Suprapubic skin (tissue), 4 donors: ENCODE results near the gene COG3. TPM values are rescaled to one million over a fixed set of nuclear protein-coding genes. Genes with fewer than 3 reads are reported as not detected.
A peak's percentile ranks its signal among the peaks of the same experiment; 100 is the strongest.

Experiments
- DNase-seq, 2 donors: peaks; one replicate each; pipeline ENCODE4 v3.0.0-alpha.2; 2019; ENCODE audit warnings: low spot score in 2 of 2
- H3K27ac ChIP-seq: fragments of 200-600 bp; sonication (generic); one replicate; pipeline ENCODE4 v1.5.1; 2019
- H3K27me3 ChIP-seq: fragments of 200-600 bp; sonication (generic); one replicate; pipeline ENCODE4 v1.5.1; 2019
- H3K36me3 ChIP-seq: fragments of 200-600 bp; sonication (generic); one replicate; pipeline ENCODE4 v1.5.1; 2019
- H3K4me1 ChIP-seq: fragments of 200-600 bp; sonication (generic); one replicate; pipeline ENCODE4 v1.5.1; 2019
- H3K4me3 ChIP-seq: fragments of 200-600 bp; sonication (generic); one replicate; pipeline ENCODE4 v1.5.1; 2019; ENCODE audit warnings: mild to moderate bottlenecking
- H3K9me3 ChIP-seq: fragments of 200-600 bp; sonication (generic); one replicate; pipeline ENCODE4 v1.5.1; 2019
- CTCF ChIP-seq, 2 donors: fragments of 200-600 bp in 1 of 2; fragments of 450-650 bp in 1 of 2; sonication (generic) in 1 of 2; IDR thresholded peaks; one replicate each; pipeline ENCODE4 v1.5.1; 2016 to 2019; ENCODE audit warnings: antibody characterized with exemption in 2 of 2, mild to moderate bottlenecking in 1 of 2, moderate library complexity in 1 of 2
- EP300 ChIP-seq: sonication (generic); formaldehyde crosslinking; IDR thresholded peaks from one replicate; pipeline ENCODE4 v1.6.1; 2017; ENCODE audit warnings: antibody characterized with exemption
- POLR2A ChIP-seq, 2 donors: fragments of 450-650 bp; IDR thresholded peaks; one replicate each; pipeline ENCODE4 v1.6.1; 2017; ENCODE audit warnings: antibody characterized with exemption in 2 of 2, mild to moderate bottlenecking in 2 of 2, moderate library complexity in 2 of 2
- POLR2AphosphoS5 ChIP-seq, 3 donors: sonication (generic); formaldehyde crosslinking; IDR thresholded peaks; one replicate each; pipeline ENCODE4 v1.6.1; 2017; ENCODE audit warnings: antibody characterized with exemption in 3 of 3
- WGBS: methylation state at CpG from one replicate; pipeline ENCODE4 v1.1.5; 2018; 5-methylcytosine and 5-hydroxymethylcytosine counted together
- total RNA-seq, 4 donors: library from RNA; depleted of rRNA; stranded (reverse); fragments of >200 nt; gene quantifications; one replicate each; pipeline ENCODE4 v1.1.0, GENCODE V29; 2016

COG3 gene
- total RNA-seq, 4 donors from 2014 or later, result 23.8 to 70.5 (median 31.7) TPM

GRCh38 chr13:45466359-45466758, 1.6 kb downstream of the COG3 start:
- peak overlapping the region; percentile 98 for H3K4me3 ChIP-seq
- H3K4me1 ChIP-seq, result peaks cover 34% of the 10 kb centered on the region
- H3K27ac ChIP-seq, result no peak overlapping the region
- 74% methylated on average over 4 of the region's 4 CpGs for WGBS
- H3K36me3 ChIP-seq, result no peaks in the 10 kb centered on the region
- no peak for DNase-seq
- no peaks in the 10 kb centered on the region for H3K27me3 ChIP-seq
- H3K9me3 ChIP-seq, result no peaks in the 10 kb centered on the region
- TF ChIP-seq EP300, result no peak

- H3K27ac ChIP-seq, result no peak overlapping the region
- H3K27me3 ChIP-seq, result no peaks in the 10 kb centered on the region
- no peaks in the 10 kb centered on the region for H3K9me3 ChIP-seq
- no peak overlapping the region for H3K4me3 ChIP-seq
- no peak for TF ChIP-seq CTCF (IDR thresholded peaks at IDR 0.05)
- no peak for TF ChIP-seq EP300
- no peak for TF ChIP-seq POLR2A (IDR thresholded peaks at IDR 0.05)
- no peak for TF ChIP-seq POLR2AphosphoS5 (IDR thresholded peaks at IDR 0.05)
- no peak for DNase-seq
- 56% methylated on average over 1 of the region's 1 CpG for WGBS
- peaks cover 34% of the 10 kb centered on the region for H3K4me1 ChIP-seq
- no peaks in the 10 kb centered on the region for H3K36me3 ChIP-seq
Observed at GRCh38 chr13:45468635-45469034, 3.9 kb downstream of the COG3 start.

GRCh38 chr13:45472171-45472705, 7.5 kb downstream of the COG3 start:
- no peak for DNase-seq
- TF ChIP-seq CTCF (IDR thresholded peaks at IDR 0.05) (no peak), EP300 (no peak), POLR2A (IDR thresholded peaks at IDR 0.05) (no peak), POLR2AphosphoS5 (IDR thresholded peaks at IDR 0.05) (no peak)
- Histone ChIP-seq H3K27ac (no peak overlapping the region), H3K4me3 (no peak overlapping the region), H3K4me1 (peaks cover 11% of the 10 kb centered on the region), H3K36me3 (peaks cover 1% of the 10 kb centered on the region), H3K27me3 (no peaks in the 10 kb centered on the region), H3K9me3 (no peaks in the 10 kb centered on the region)

- Histone ChIP-seq H3K27me3 (no peaks in the 10 kb centered on the region), H3K9me3 (no peaks in the 10 kb centered on the region), H3K4me1 (no peaks in the 10 kb centered on the region), H3K4me3 (no peak overlapping the region), H3K27ac (no peak overlapping the region), H3K36me3 (peaks cover 8% of the 10 kb centered on the region)
- DNase-seq, result no peak
- WGBS, result 84% methylated on average over 2 of the region's 2 CpGs
- TF ChIP-seq POLR2AphosphoS5 (IDR thresholded peaks at IDR 0.05), result no peak
- TF ChIP-seq CTCF (IDR thresholded peaks at IDR 0.05), result no peak
- TF ChIP-seq EP300, result no peak
- TF ChIP-seq POLR2A (IDR thresholded peaks at IDR 0.05), result no peak
Observed at GRCh38 chr13:45473627-45474026, 8.9 kb downstream of the COG3 start.

GRCh38 chr13:45474584-45475454, 10.1 kb downstream of the COG3 start:
- Histone ChIP-seq H3K27ac (no peak overlapping the region), H3K9me3 (no peaks in the 10 kb centered on the region), H3K27me3 (no peaks in the 10 kb centered on the region), H3K36me3 (peaks cover 15% of the 10 kb centered on the region), H3K4me3 (no peak overlapping the region), H3K4me1 (no peaks in the 10 kb centered on the region)
- WGBS, result 93% methylated on average over 3 of the region's 3 CpGs
- no peak for TF ChIP-seq POLR2A (IDR thresholded peaks at IDR 0.05)
- TF ChIP-seq EP300, result no peak
- TF ChIP-seq CTCF (IDR thresholded peaks at IDR 0.05), result no peak
- no peak for TF ChIP-seq POLR2AphosphoS5 (IDR thresholded peaks at IDR 0.05)
- no peak for DNase-seq
